Spleen (tissue), 11 donors: Measurements from ENCODE around the gene MEST. TPM values are rescaled to one million over a fixed set of nuclear protein-coding genes. Genes with fewer than 3 reads are reported as not detected.
"Not testable (repeated sequence)": the region's sequence is repeated elsewhere in the genome, so short reads cannot be mapped to it uniquely, and the experiment has no call there.

ENCODE experiments used
- DNase-seq: peaks from one replicate; pipeline ENCODE4 v3.0.0-alpha.2; 2020
- H3K27ac ChIP-seq, 8 donors: fragments of 200-600 bp; sonication (generic) in 7 of 8; 1 replicate in 4 of 8; 2 replicates in 4 of 8; pipeline versions ENCODE4 v1.5.0 to v1.8.0; 2016 to 2021; ENCODE audit warnings: inconsistent platforms in 4 of 8, mild to moderate bottlenecking in 4 of 8, moderate library complexity in 1 of 8
- H3K27me3 ChIP-seq, 7 donors: fragments of 200-600 bp; sonication (generic) in 6 of 7; replicated peaks in 1 of 7; 1 replicate in 4 of 7; 2 replicates in 3 of 7; pipeline versions ENCODE4 v1.5.0 to v1.8.0; 2016 to 2021; ENCODE audit warnings: inconsistent platforms in 3 of 7, mild to moderate bottlenecking in 1 of 7
- H3K36me3 ChIP-seq, 6 donors: fragments of 200-600 bp; sonication (generic) in 5 of 6; 1 replicate in 4 of 6; 2 replicates in 2 of 6; pipeline versions ENCODE4 v1.5.0 to v1.8.0; 2016 to 2021; ENCODE audit warnings: inconsistent platforms in 2 of 6
- H3K4me1 ChIP-seq, 6 donors: fragments of 200-600 bp; sonication (generic) in 5 of 6; 1 replicate in 3 of 6; 2 replicates in 3 of 6; pipeline versions ENCODE4 v1.5.0 to v1.8.0; 2016 to 2021; ENCODE audit warnings: inconsistent platforms in 3 of 6
- H3K4me3 ChIP-seq, 8 donors: fragments of 200-600 bp; sonication (generic) in 7 of 8; 1 replicate in 4 of 8; 2 replicates in 4 of 8; pipeline versions ENCODE4 v1.5.0 to v1.8.0; 2016 to 2021; ENCODE audit warnings: inconsistent platforms in 4 of 8, mild to moderate bottlenecking in 4 of 8, moderate library complexity in 2 of 8
- H3K9me3 ChIP-seq, 8 donors: fragments of 200-600 bp; sonication (generic) in 7 of 8; 1 replicate in 4 of 8; 2 replicates in 4 of 8; pipeline versions ENCODE4 v1.5.0 to v1.8.0; 2016 to 2021; ENCODE audit warnings: inconsistent platforms in 4 of 8
- CTCF ChIP-seq, 11 experiments: fragments of 200-600 bp in 7 of 11; fragments of 450-650 bp in 4 of 11; sonication (generic) in 4 of 11; IDR thresholded peaks in 8 of 11; conservative IDR thresholded peaks in 3 of 11; 1 replicate in 7 of 11; 2 replicates in 4 of 11; pipeline versions ENCODE4 v1.4.0 to v1.8.0; 2016 to 2021; ENCODE audit warnings: antibody characterized with exemption in 11 of 11, inconsistent platforms in 4 of 11, mild to moderate bottlenecking in 1 of 11
- POLR2A ChIP-seq, 3 donors: fragments of 450-650 bp; IDR thresholded peaks; one replicate each; pipeline ENCODE4 v1.5.1; 2017; ENCODE audit warnings: antibody characterized with exemption in 3 of 3, mild to moderate bottlenecking in 1 of 3
- POLR2AphosphoS5 ChIP-seq, 3 donors: sonication (generic); formaldehyde crosslinking; IDR thresholded peaks; one replicate each; pipeline ENCODE4 v1.5.1; 2017; ENCODE audit warnings: antibody characterized with exemption in 3 of 3
- WGBS, 5 donors: extraction: QIAGEN DNeasy Blood & Tissue Kit in 3 of 5; methylation state at CpG; one replicate each; pipeline versions ENCODE4 v1.1.5 to v1.1.7; 2013 to 2018; 5-methylcytosine and 5-hydroxymethylcytosine counted together
- intact Hi-C: fragments of 100-400 bp; cut with DNase I; formaldehyde crosslinking; loops from one replicate; pipeline ENCODE4 v1.15.0; 2023; ENCODE audit warnings: low total_unique reads
- polyA plus RNA-seq, 3 donors: library from polyadenylated mRNA; stranded (reverse); fragments of 200-250 nt; gene quantifications; one replicate each; pipeline ENCODE4 v1.2.1, GENCODE V29; 2013
- total RNA-seq, 7 donors: library from RNA; depleted of rRNA in 3 of 7; stranded (reverse); fragments of >200 nt in 3 of 7; fragmentation: NEBNext Ultra II Directional in 4 of 7; extraction: Animal tissue kit (Norgen Biotek cat#: 25700) in 4 of 7; gene quantifications; one replicate each; pipeline versions ENCODE4 v1.1.0 to v1.2.1, GENCODE V29; 2016 to 2021
- donor health status: healthy with polysubstance abuse.
- donor health status: DM: no; HTN: no; CAD: no; lungs with moderate emphysema.
- donor health status: DM: no; HTN: no; CAD: no.
- donor health status: Bipolar disorder and iron deficiency.
- donor health status: healthy.
- donor health status: DM: no; HTN: no; CAD: no.
- donor health status: DM: yes; HTN: yes; CAD: no.

MEST gene
- total and polyA plus RNA-seq, 10 donors, result 11.2 to 198 (median 98.2) TPM

GRCh38 chr7:130515315-130516040 lies 23.6 kb downstream of the MEST start:
- Histone ChIP-seq H3K9me3 (no peaks in the 10 kb centered on the region), H3K27me3 (no peaks in the 10 kb centered on the region), H3K4me3 (no peak overlapping the region), H3K4me1 (no peaks in the 10 kb centered on the region), H3K36me3 (peaks cover 0 to 71% (median 2%) of the 10 kb centered on the region in 6 donors), H3K27ac (no peak overlapping the region)
- WGBS, 5 donors, result 71 to 83% (median 74%) methylated on average over 3 of the region's 3 CpGs
- intact Hi-C loops, result no loop called here
- TF ChIP-seq POLR2AphosphoS5 (IDR thresholded peaks at IDR 0.05) (no peak), POLR2A (IDR thresholded peaks at IDR 0.05) (no peak), CTCF (IDR thresholded peaks at IDR 0.05 in 8 of 11, conservative IDR thresholded peaks at IDR 0.05 in 3 of 11) (no peak)
- DNase-seq, result no peak

GRCh38 chr7:130521258-130521951 lies 29.5 kb downstream of the MEST start:
- 90 to 94% (median 92%) methylated on average over 4 of the region's 4 CpGs for WGBS, 5 donors
- no peaks in the 10 kb centered on the region for H3K9me3 ChIP-seq
- TF ChIP-seq POLR2AphosphoS5 (IDR thresholded peaks at IDR 0.05) (no peak), POLR2A (IDR thresholded peaks at IDR 0.05) (no peak), CTCF (IDR thresholded peaks at IDR 0.05 in 8 of 11, conservative IDR thresholded peaks at IDR 0.05 in 3 of 11) (no peak)

DNA sequence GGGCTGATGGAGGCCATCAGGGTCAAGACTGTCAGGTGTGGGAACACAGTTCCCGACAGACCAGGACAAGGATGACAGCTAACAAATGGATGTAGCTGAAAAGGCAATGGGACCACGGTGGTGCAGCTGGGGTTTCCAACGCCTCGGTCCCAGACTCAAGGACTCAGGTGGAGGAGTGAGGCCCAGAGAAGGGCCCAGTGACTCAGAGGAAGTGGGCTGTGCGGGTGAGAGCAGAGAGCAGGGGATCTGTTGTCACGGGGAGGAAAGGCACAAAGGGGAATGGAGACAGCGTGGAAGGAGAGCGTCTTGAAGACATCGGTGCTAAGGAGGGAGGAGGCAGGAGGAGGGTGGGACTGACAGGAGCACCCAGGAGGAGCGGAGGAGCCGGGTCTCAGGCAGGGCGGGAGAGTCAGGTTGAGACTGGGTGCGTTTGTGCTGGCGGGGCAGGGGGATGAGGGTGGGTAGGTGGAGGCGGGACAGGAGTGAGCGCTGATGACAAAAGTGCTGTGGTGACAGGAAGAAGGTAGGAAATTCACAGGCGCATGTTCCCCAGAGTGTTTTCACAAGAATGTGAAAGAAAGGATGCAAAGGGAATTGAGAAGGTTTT lies 31.7 kb downstream of the MEST start:
- peak in 1 of 3 donors; percentile 9 for TF ChIP-seq POLR2AphosphoS5 (IDR thresholded peaks at IDR 0.05)
- H3K27ac ChIP-seq, H3K27me3 ChIP-seq, DNase-seq, H3K4me3 ChIP-seq, H3K4me1 ChIP-seq, intact Hi-C loops, H3K9me3 ChIP-seq: not testable (repeated sequence)
- H3K36me3 ChIP-seq, result peaks cover 0 to 49% (median 0%) of the 10 kb centered on the region in 6 donors
- whole genome bisulfite sequencing, 5 donors, result 88 to 94% (median 90%) methylated on average over 17 of the region's 17 CpGs

More at GRCh38 chr7:130521258-130521951, 29.5 kb downstream of the MEST start:
- Histone ChIP-seq H3K27ac (no peak overlapping the region), H3K4me3 (no peak overlapping the region), H3K36me3 (peaks cover 0 to 55% (median 0%) of the 10 kb centered on the region in 6 donors), H3K4me1 (no peaks in the 10 kb centered on the region), H3K27me3 (no peaks in the 10 kb centered on the region)
- intact Hi-C loops, result no loop called here
- DNase-seq, result no peak

DNA sequence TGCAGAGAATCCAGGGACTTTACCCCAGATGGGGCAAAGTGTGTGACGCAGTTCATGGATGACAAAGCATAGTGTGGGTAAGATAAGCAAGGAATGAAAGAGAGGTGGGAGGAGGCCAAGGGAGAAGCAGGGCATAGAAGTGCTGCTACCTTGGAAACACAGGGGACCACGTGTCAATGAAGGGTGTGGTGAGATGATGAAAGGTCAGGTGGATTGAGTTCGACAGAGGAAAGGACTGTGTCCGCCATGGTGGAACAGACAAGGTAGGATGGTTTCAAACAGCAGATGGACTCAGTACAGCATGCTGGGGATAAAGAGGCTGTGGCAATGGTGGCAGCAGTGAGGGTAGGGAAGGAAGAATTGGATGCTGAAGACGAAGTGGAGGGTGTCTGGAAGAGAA lies 32.7 kb downstream of the MEST start:
- DNase-seq, result no peak
- Histone ChIP-seq H3K36me3 (peaks cover 0 to 58% (median 0%) of the 10 kb centered on the region in 6 donors), H3K4me1 (no peaks in the 10 kb centered on the region), H3K9me3 (no peaks in the 10 kb centered on the region), H3K27me3 (no peaks in the 10 kb centered on the region), H3K4me3 (no peak overlapping the region), H3K27ac (no peak overlapping the region)
- intact Hi-C loops, result no loop called here
- WGBS, 5 donors, result 92 to 95% (median 93%) methylated on average over 5 of the region's 5 CpGs
- TF ChIP-seq POLR2AphosphoS5 (IDR thresholded peaks at IDR 0.05), result no peak
- no peak for TF ChIP-seq POLR2A (IDR thresholded peaks at IDR 0.05)
- no peak for TF ChIP-seq CTCF (IDR thresholded peaks at IDR 0.05 in 8 of 11, conservative IDR thresholded peaks at IDR 0.05 in 3 of 11)

DNA sequence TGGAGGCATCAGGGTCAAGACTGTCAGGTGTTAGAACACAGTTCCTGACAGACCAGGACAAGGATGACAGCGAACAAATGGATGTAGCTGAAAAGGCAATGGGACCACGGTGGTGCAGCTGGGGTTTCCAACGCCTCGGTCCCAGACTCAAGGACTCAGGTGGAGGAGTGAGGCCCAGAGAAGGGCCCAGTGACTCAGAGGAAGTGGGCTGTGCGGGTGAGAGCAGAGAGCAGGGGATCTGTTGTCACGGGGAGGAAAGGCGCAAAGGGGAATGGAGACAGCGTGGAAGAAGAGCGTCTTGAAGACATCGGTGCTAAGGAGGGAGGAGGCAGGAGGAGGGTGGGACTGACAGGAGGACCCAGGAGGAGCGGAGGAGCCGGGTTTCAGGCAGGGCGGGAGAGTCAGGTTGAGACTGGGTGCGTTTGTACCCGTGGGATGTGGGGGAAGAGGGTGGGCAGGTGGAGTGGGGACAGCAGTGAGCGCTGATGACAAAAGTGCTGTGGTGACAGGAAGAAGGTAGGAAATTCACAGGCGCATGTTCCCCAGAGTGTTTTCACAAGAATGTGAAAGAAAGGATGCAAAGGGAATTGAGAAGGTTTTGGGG lies 36.0 kb downstream of the MEST start:
- H3K4me3 ChIP-seq, intact Hi-C loops, H3K9me3 ChIP-seq, H3K27ac ChIP-seq, DNase-seq, H3K4me1 ChIP-seq, H3K27me3 ChIP-seq: not testable (repeated sequence)
- H3K36me3 ChIP-seq, result peaks cover 0 to 78% (median 8%) of the 10 kb centered on the region in 6 donors
- WGBS, 5 donors, result 79 to 87% (median 83%) methylated on average over 14 to 17 of the region's 17 CpGs
